ENCODE data around the gene KCNH1. TPM values are rescaled to one million over a fixed set of nuclear protein-coding genes. Genes with fewer than 3 reads are reported as not detected.

Gene KCNH1
- total and polyA plus RNA-seq, 2 of the 4 experiments (the other 2 are of a cell fraction), result 0.27 to 0.54 TPM

DNA sequence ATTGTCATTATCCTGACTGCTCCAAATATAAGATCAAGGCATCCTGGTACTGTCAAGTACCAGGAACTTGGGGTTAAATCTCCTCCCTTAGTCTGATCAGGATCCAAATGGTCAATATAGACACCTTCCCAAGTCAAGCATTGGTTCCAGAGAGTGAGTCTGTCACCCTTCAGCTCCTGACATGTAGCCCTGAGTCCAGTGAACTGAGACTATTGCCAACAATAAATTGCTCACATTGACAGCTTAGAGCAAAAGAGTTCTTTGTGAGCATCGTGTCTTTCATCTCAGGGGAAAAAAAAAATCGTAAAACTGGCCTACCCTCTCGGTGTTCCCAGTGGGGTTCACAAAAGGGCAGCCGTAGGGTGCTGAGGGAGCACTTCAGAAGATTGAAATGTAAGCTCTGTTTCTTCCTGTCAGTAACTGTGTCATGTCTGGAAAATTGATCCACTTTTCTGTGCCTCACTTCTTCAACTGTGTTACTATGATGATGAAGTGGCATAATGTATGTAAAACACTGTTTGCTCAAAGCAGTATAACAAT lies 228.5 kb downstream of the KCNH1 start:
- Histone ChIP-seq H3K36me3 (ENCODE audit: control insufficient read depth, insufficient read depth, low read length) (no peaks in the 10 kb centered on the region), H2AFZ (replicated peaks; ENCODE audit: low read length, poor library complexity) (no peak overlapping the region), H3K18ac (ENCODE audit: low read depth, low read length) (no peak overlapping the region), H3K4me1 (ENCODE audit: control insufficient read depth, insufficient read depth, low read length) (no peaks in the 10 kb centered on the region), H2BK5ac (ENCODE audit: low read depth, low read length, poor library complexity, severe bottlenecking) (no peak overlapping the region), H3K79me1 (ENCODE audit: low read depth in 1 of 2, low read length in 2 of 2) (no peaks in the 10 kb centered on the region), H4K91ac (ENCODE audit: insufficient read depth, low read depth, low read length) (no peak overlapping the region), H3K27me3 (ENCODE audit: control insufficient read depth, insufficient read depth, low read length) (no peaks in the 10 kb centered on the region), H3K4ac (ENCODE audit: low read depth, low read length) (no peak overlapping the region), H3K9ac (ENCODE audit: low read depth, low read length) (no peak overlapping the region), H2BK15ac (ENCODE audit: low read depth, low read length) (no peak overlapping the region), H3K14ac (replicated peaks; ENCODE audit: low read depth, low read length) (no peak overlapping the region), H2BK120ac (ENCODE audit: low read depth, low read length) (no peak overlapping the region), H3K4me3 (ENCODE audit: insufficient read depth, low read depth, low read length) (no peak overlapping the region), H3K9me3 (ENCODE audit: control insufficient read depth, insufficient read depth, low read length) (no peaks in the 10 kb centered on the region), H4K5ac (ENCODE audit: low read depth, low read length) (no peak overlapping the region), H2BK20ac (ENCODE audit: low read depth, low read length) (no peak overlapping the region), H4K8ac (ENCODE audit: low read depth in 2 of 2, low read length in 2 of 2) (no peak overlapping the region), H3K56ac (ENCODE audit: extremely low read depth, insufficient read depth, low read length) (no peak overlapping the region), H3K9me1 (ENCODE audit: insufficient read depth, low read length) (no peaks in the 10 kb centered on the region), H2AK9ac (replicated peaks; ENCODE audit: low read depth, low read length, poor library complexity) (no peak overlapping the region), H4K20me1 (ENCODE audit: insufficient read depth, low read length) (no peaks in the 10 kb centered on the region), H3K27ac (ENCODE audit: insufficient read depth, low read length) (no peak overlapping the region), H3K4me2 (ENCODE audit: low read depth, low read length) (no peak overlapping the region), H3K23ac (ENCODE audit: low read depth, low read length) (no peak overlapping the region), H2AK5ac (ENCODE audit: low read depth, low read length) (no peak overlapping the region)
- no TSS peak for BruUV-seq (replicated peaks)
- dilution Hi-C loops (cut with HindIII; ENCODE audit: low sequenced_read_pairs, unreplicated experiment) (no loop called here), intact Hi-C loops (cut with micrococcal nuclease) (no loop called here), in situ Hi-C loops (cut with MboI; ENCODE audit: low sequenced_read_pairs) (no loop called here)
- ChIA-PET CTCF (no interaction called here), POLR2A (ENCODE audit: unreplicated experiment) (no interaction called here)
- no peak for DNase-seq
- TF ChIP-seq MAZ (IDR thresholded peaks at IDR 0.05; ENCODE audit: borderline replicate concordance, low read depth, low read length), result no peak
- TF ChIP-seq POLR2A (IDR thresholded peaks at IDR 0.05; ENCODE audit: low read depth, low read length), result no peak
- TF ChIP-seq CEBPB (IDR thresholded peaks at IDR 0.05; ENCODE audit: low read depth, low read length), result no peak
- no peak for TF ChIP-seq USF2 (IDR thresholded peaks at IDR 0.05; ENCODE audit: low read depth, low read length)
- TF ChIP-seq RAD21 (IDR thresholded peaks at IDR 0.05; ENCODE audit: low read length), result no peak
- no peak for TF ChIP-seq FOS (IDR thresholded peaks at IDR 0.05; ENCODE audit: low read depth, low read length)
- no peak for ATAC-seq (ENCODE audit: low read depth)
- no CpG with 5 or more reads among the region's 4 CpGs for WGBS, 2 experiments (ENCODE audit: extremely low coverage in 2 of 2, insufficient read length in 1 of 2)
